GM21786 (cell line): ENCODE data around the gene SEPTIN1.
A peak's percentile ranks its signal among the peaks of the same experiment; 100 is the strongest.

ENCODE experiments used
- ATAC-seq: cut with Tn5 transposase; IDR thresholded peaks from one replicate; pipeline ENCODE4 v1.9.1; 2021; ENCODE audit not compliant: unreplicated experiment

The SEPTIN1 gene

DNA sequence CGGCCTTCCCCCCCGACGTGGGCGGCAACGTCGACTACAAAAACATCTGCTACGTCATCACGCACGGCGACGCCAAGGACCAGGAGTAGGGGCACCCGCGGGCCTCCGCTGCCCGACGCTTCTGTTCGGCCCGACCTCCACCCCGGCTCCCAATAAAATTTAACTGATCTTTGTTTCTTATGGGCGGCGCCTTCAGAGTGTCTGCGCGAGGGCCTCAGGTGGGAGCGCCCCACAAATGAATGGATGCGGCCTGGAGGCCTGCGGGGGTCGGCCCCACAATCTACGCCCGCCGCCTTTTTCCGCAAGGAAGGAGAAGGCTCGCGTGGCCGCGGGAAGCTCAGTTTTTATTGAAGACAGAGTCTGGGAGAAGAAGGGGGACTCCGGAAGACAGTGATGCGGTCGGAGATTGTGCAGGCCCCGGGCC is 4.5 kb downstream of the SEPTIN1 start:
- peak; percentile 33 for ATAC-seq

DNA sequence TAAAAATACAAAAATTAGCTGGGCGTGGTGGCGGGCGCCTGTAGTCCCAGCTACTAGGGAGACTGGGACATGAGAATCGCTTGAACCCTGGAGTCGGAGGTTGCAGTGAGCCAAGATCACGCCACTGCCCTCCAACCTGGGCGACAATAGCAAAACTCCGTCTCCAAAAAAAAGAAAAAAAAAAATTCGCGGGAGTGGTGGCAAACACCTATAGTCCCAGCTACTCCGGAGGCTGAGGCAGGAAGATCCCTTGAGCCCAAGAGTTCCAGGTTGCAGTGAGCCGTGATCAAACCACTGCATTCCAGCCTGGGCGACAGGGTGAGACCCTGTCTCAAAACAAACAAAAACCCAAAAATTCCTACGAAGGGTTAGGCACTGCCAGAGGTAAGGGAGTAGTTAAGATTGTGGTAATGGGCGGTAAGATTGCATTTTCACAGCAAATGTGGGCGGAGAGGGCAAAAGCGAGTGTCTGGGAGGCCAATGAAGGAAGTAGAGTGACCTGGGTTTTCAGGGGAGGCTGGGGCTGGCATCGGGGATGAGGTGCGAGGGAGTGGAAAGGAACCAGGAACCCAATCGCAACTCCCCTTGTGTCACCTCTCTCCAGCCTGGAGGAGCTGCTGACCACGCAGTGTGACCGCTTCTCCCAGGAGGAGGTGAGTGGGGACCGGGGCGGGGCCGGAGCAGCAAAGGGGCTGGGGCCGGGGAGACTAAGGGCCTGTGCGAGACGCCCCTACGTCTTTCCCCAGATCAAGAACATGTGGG is 5.1 kb downstream of the SEPTIN1 start:
- no peak for ATAC-seq

DNA sequence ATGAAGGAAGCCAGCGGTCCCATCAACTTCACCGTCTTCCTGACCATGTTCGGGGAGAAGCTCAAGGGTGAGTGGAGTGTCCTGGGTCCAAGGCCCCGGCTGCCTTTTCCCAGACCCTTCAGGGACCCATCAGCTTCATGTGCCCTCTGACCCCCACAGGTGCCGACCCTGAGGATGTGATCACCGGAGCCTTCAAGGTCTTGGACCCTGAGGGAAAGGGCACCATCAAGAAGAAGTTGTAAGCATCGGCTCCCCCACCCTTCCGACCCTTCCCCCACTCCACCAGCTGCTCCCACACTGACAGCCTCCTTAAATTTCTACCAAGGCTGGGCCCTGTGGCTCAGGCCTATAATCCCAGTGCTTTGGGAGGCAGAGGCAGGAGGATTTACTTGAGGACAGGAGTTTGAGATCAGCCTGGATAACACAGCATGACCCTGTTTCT is 5.9 kb downstream of the SEPTIN1 start:
- no peak for ATAC-seq

DNA sequence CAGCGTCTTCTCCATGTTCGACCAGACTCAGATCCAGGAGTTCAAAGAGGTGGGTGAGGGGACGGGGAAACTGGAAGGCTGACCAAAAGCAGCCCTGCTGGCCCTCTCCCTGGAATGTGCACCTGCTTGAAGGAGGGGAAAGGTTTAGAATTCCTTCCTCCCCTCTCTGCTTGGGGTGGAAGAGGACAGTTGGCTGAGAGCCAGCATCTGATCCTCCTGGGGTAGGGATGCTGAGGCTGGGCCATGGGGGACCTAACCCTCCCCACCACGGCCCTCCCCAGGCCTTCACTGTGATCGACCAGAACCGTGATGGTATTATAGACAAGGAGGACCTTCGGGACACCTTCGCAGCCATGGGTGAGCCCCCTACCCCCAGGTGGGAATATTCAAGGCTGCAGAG is 6.5 kb downstream of the SEPTIN1 start:
- no peak for ATAC-seq

DNA sequence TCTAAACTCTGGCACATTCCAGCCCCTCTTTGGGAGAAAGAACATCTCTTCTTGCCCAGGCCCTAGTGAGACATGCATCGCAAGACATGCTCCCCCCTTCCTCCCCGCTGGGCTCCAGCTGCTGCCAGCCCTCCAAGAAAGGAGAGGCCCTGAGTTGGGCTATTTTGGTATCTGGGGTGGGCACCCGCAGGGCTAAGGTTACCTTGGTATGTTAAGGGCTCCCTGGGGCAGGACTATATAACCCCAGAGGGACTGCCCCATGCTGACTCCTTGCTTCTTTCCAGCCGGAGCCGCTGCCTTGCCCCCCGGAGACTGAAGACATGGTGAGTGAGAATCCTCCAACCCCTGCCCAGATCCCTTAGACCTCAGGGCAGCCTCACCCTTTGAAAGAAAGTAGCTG is 7.8 kb downstream of the SEPTIN1 start, which contains the start of gene MYL11:
MYL11 (plus strand) TSS at position 265 of the 400 bp plus-strand sequence; CDS start at position 321, 56 bp downstream.
- no peak for ATAC-seq

DNA sequence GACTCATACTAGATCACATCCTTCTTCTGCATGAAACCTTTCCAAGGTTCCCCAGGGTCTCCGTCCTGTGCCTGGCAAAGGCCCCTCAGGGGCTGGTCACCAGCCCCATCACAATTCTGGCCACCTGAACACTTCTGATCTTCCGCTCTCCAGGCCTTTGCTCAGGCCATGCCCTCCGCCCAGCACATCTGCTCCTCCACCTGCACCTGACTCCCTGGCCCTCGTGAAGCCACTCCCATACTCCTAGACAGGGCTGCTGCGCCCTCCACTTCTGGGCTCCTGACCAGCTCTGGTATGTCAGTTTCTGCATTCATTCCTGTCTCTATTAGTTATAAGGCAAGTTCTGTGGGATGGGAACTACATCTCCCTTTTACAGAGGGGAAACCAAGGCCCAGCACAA is 9.6 kb downstream of the SEPTIN1 start:
- ATAC-seq = no peak

DNA sequence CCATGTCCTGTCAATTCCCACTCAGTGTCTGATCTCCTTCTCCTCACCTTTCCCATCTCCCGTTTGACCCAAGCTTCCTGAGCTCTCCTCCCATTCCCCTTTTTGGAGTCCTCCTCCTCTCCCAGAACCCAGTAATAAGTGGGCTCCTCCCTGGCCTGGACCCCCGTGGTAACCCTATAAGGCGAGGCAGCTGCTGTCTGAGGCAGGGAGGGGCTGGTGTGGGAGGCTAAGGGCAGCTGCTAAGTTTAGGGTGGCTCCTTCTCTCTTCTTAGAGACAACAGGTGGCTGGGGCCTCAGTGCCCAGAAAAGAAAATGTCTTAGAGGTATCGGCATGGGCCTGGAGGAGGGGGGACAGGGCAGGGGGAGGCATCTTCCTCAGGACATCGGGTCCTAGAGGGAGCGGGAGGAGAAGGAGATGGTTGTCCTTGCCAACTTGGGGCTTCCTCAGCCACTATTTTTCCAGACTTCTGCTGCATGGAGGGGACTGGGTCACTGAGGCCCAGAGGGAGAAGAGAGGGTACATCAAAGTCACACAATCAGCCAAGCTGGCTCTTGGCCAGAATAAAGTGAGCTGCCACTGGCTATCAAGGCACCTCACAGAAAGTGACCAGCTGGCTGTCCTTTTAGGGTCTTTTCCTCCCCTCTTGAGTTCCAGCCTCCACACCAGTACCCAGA is 10.2 kb downstream of the SEPTIN1 start:
- no peak for ATAC-seq

DNA sequence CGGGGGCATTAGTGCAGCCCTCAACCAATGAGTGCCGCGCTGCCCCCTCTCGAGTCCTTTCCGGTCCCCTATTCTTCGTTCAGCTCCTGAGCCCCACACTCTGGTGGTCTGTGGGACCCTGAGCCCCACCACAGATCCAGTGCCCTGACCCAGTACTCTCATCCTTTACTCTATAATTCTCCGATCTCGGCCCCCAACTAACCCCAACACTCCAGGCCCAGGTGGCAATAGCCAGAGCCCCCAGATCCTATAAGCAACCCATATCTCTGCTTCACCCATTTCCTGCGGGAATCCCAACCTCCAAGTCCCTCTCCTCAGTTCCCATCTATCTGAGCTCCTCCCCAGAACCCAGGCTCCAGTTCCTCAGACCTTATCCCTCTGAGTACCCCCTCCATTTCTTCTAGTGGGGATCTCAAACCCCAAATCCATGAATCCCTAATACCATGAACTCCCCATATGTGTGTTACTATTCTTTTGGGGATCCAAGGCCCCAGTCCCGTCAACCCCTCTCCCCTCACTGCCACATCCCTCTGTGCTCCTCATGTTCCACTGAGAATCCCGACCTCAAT is 11.0 kb downstream of the SEPTIN1 start:
- no peak for ATAC-seq

DNA sequence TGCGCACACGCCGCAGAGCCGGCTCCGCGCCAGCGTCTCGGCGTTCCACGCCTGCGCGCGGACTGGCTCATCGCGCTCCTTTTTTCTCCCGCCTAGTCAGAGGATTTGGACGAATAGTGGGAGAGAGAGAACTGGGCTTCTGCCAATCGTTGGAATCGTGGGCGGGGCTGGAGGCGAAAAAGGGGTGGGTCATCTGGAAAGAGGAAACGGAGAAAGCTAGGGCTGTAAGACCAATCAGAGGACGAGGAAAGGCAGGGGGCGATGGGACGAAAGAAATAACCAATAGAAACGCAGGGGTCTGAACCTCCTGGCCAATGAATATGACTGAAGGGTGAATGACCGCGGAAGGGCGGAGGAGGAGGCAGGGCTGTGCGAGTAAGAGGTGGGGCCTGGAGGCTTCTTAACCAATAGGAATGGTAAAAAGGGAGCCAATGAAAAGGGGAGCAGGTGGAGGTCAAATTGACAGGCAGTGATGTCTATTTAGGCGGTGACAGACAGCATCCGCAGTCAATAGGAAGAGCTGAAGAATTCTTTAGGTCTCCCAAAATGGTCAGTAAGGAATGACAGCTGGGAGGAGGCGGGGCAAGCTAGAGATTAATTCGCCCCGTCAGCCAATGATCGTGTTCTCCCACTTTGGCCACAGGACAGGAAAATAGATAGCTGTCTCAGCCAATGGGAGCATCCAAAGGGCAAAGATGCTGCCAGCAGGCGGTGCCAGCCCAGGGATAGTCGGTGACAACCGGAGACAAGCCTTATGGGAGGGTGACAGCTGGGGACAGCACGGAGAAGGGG is 11.7 kb downstream of the SEPTIN1 start, which contains the start of gene TBC1D10B:
TBC1D10B (minus strand) TSS at position 39 of the 792 bp plus-strand sequence. CDS start 311 bp downstream, outside the sequence.
- peak; percentile 77 for ATAC-seq

DNA sequence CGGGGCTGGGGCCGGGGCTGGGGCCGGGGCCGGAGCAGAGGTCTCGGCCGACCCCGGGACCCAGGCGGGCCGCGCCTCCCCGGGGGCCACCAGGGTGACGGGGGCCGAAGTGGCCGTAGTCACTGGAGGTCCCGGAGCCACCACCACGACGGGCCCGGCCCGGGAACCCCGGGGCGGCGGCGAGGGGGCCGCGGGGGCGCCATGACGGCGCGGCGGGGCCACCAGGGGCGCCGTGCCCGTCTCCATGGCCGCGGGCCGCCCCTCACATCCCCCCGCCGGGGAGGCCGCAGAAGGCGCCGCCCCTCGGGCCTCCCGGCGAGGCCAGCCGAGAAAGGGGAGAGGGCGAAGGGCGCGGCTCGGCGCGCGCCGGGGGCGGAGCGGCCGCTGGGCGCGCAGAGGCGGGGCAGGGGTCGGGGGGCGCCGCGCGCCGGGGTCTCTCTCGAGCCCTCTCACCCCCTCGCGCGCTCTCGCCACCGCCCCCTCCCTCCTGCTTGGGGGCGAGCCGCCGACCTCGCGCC is 12.4 kb downstream of the SEPTIN1 start:
- no peak for ATAC-seq

DNA sequence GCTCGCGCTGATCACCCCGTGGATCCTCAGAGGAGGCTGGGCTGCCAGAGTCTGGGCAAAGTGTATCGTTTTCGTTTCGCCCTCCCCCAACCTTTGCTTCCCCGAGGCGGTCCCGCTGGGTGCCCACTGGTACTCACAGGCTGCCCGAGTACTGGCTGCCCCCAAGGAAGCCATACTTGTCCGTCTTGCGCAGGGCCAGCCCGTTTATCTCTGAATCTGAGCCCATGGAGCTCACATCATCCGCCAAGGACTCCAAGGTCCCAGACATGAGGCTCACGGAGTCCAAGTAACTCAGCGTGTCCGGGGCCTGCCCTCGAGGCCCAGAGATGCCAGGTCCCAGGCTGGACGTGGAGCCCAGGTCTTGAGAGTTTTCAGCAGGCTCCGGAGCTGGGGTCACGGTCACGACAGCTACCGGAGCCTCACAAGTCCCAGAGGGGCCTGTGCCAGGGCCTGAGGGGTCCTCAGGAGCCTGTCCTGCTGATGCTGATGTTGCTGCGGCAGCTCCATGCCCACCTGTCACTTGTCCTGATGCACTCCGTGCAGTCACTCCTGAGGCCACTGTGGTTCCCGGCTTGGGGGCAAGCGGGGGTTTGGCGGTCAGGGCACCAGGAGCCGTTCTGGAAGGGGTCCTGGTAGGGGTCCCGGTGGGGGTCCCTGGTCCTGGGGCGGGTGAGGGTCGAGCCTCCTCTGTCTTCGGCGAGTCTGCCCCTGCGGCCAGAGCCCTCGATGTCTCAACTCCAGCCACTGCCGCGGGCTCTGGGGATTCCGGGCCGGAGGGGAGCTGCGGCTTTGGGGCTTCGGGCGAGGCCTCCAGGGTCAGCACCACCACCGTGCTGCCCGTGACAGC is 13.0 kb downstream of the SEPTIN1 start:
- ATAC-seq = no peak

DNA sequence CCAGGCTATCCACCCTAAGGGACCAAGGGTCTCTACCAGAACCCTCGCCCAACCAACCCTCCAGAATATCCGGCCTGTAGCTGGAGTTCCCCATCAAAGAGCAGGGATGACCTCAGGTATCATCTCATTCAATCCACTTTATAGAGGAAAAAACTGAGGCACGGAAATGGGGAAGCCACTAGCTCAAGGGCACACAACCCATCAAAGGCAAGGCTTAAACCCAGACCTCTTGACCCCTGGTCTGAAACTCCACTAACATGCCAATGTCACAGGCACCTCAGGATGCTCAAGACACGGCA is 13.6 kb downstream of the SEPTIN1 start:
- no peak for ATAC-seq

DNA sequence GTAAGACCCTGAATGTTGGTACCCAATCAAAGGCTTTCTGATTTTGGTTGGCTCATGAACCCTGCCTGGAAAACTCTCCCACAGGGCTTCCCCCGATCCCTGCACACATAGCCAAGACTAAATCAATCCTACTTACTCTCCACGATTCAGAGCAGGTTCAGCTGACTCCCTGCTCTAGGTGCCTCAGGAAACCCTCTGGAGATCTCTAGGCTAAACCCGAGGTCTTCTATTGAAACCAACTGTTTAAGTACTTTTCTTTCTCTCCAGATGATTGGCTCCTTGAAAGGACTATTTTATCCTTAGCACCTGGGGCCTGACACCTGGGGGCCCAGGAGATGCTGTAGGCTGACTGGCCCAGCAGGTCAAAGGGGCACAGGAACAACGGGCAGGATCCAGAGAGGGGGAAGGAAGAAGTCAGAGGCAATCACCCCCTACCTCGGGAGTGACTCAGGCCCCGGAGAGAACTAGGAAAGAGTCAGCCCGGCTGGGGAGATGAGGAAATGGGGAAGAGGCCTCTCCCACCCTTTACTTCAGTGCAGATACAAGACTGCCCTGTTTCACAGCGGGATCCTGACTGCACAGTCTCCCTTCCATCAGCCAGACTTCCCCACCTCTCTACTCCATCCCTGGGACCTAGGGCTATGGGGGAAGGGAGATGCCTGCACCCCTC is 14.1 kb downstream of the SEPTIN1 start:
- no peak for ATAC-seq

DNA sequence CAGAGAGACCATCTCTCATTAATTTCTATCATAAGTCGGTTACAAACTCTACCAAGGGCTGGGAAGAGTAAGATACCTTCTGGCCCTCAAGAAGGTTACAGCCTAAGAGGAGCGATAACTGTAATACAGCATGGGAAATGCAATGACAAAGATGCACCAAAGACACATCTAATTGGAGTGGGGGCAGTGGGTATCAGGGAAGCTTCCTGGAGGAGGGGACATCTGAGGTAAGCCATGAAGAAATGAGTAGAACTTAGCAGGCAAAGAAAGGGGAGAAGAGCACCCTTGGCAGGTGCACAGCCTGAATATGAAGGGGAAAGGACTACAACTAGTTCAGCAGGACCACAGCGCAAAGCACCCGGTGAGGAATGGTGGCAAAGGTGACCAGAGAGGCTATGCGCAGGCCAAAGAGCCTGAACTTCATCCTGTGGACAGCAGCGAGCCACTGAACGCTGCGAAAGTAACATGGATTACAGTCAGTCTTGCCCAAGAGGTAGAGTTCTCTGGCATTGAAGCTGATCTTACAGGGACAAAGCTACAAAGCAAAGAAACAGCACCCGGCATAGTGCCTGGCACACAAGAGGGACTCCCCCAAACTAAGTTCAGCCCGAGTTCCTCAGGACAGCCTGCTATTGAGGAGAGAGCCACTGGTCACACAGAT is 14.9 kb downstream of the SEPTIN1 start:
- ATAC-seq = no peak

DNA sequence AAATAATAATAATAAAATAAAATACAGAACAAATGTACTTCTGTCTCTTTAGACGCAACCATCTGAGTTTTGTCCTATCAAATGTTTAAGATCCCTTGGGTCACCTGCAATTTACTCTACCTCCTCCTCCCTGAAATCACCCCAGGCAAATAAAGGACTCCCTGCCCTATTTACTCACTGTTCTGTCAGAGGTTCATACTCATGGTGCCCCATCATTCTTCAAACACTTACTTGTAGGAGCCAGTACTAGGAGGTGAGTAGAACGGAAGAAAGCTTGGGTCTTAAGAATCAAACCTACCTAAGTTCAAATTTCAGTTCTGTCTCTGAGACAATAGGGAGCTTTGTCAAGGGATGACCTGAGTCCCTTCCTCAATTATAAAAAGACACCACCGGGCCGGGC is 15.8 kb downstream of the SEPTIN1 start:
- no peak for ATAC-seq

DNA sequence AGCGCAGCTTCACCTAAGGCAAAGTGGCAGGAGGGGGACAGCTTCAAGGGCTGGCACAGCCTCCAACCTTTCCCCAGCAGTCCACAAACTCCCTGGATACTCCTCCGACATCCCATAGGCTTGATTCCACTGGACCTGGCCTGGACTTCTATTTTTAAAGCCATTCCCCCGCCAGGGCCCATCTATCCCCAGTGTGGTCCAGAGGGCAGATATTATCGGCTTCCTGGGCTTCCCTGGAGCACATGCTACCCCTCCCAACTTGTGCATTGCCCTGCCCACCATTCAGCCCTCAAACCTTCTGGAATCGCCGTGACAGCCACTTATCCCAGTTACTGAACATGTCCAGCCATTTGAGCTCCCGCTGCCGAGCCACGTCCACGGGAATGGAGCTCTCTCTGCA is 17.2 kb downstream of the SEPTIN1 start:
- ATAC-seq = no peak

DNA sequence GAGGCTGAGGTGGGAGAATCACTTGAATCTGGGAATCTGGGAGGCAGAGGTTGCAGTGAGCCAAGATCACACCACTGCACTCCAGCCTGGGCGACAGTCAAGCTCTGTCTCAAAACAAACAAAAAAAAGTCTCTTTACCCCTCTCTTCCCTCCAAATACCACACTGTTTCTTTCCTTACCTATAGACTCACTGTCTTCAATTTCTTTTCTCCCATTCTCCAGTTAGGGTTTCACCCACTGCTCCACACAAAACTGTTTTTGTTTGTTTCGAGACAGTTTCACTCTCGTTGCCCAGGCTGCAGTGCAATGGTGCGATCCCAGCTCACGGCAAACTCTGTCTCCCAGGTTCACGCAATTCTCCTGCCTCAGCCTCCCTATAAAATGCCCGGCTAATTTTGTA is 21.2 kb downstream of the SEPTIN1 start:
- no peak for ATAC-seq

DNA sequence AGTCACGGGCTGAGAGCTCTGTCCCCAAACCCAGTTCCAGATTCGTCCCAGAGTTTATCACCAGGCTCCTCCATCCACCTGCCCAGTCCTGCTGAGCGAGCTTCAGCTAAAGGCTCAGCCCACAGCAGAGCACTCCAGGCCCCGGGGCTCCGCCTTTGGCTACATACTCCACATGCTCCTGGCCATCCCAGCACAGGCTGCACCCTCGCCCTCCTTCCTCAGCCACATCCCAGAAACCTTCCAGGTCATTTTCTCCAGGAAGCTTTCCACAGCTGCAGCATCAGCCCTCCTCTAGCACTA is 22.5 kb downstream of the SEPTIN1 start:
- no peak for ATAC-seq
